ENCODE measurements around the gene FFAR1.

Gene FFAR1

GRCh38 chr19:35316560-35316959 is 31.1 kb upstream of the FFAR1 start:
- no peak for DNase-seq

- no peak for DNase-seq
These were observed 30.1 kb upstream of the FFAR1 start for GRCh38 chr19:35317464-35318043.

GRCh38 chr19:35318679-35319448 is 28.8 kb upstream of the FFAR1 start:
- no peak for DNase-seq

- DNase-seq, result no peak
These were observed 27.5 kb upstream of the FFAR1 start for GRCh38 chr19:35320065-35320713.

- DNase-seq, result no peak
These were observed 26.4 kb upstream of the FFAR1 start for GRCh38 chr19:35321291-35321690.

- DNase-seq, result no peak
These were observed 25.7 kb upstream of the FFAR1 start for GRCh38 chr19:35322014-35322413.

- DNase-seq, result no peak
These were observed 20.1 kb upstream of the FFAR1 start for GRCh38 chr19:35327642-35328041.

- DNase-seq, result no peak
These were observed 18.8 kb upstream of the FFAR1 start, which contains the start of gene CD22 for GRCh38 chr19:35328851-35329285. Gene CD22, plus strand, starts transcription at chr19:35329187. Its CDS starts 2,854 bp downstream, at chr19:35332041.

GRCh38 chr19:35329323-35329722 is 18.4 kb upstream of the FFAR1 start:
- DNase-seq, result no peak

- DNase-seq, result no peak
These were observed 17.2 kb upstream of the FFAR1 start for GRCh38 chr19:35330475-35330874.

- no peak for DNase-seq
These were observed 16.0 kb upstream of the FFAR1 start for GRCh38 chr19:35331551-35332214.

- no peak for DNase-seq
These were observed 14.9 kb upstream of the FFAR1 start for GRCh38 chr19:35332817-35333216.

- DNase-seq, result no peak
These were observed 13.5 kb upstream of the FFAR1 start for GRCh38 chr19:35334144-35334753.

- no peak for DNase-seq
These were observed 11.3 kb upstream of the FFAR1 start for GRCh38 chr19:35336166-35336955.

- no peak for DNase-seq
These were observed 10.4 kb upstream of the FFAR1 start for GRCh38 chr19:35337097-35337983.

- DNase-seq, result no peak
These were observed 9.8 kb upstream of the FFAR1 start for GRCh38 chr19:35337984-35338296.

- DNase-seq, result no peak
These were observed 7.3 kb upstream of the FFAR1 start for GRCh38 chr19:35340431-35340830.

GRCh38 chr19:35341006-35341405 is 6.7 kb upstream of the FFAR1 start:
- DNase-seq, result no peak

- DNase-seq, result no peak
These were observed 6.0 kb upstream of the FFAR1 start for GRCh38 chr19:35341565-35342225.

- DNase-seq, result no peak
These were observed 5.3 kb upstream of the FFAR1 start for GRCh38 chr19:35342430-35342829.

Data from activated CD4-positive, alpha-beta T cell treated with anti-CD3 and anti-CD28 coated beads, Interleukin-2, amount 50 U/mL, for 4 hours (primary cell).